ENCODE results near the gene LGMN.

Gene LGMN

DNA sequence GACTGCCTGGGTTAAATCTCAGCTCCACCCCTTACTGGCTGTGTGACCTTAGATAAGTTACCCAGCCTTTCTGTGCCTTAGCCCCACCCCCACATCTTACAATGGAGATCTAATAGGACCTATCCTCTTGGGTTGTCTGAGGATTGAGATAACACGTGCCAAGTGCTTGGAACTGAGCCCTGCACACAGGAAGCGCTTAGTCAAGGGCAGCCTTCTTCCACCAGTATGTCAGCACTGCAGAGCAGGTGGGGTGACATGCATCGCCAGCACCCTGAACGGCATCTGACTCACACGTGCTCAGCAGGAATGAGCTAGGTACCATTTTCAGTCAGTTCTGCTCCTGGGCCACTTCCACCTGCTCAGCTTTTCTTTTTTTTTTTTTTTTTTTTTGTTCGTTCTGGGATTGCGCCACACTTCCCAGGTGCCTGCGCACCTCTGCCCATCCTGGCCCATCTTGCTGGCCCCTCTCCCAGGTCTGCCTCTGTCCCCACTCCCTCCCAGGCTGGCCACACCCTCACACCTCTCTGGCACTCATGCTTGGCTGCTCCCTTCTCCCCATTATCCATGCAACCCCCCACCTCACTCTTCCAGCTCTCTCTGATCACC is 19.6 kb downstream of the LGMN start:
- no peak for DNase-seq (ENCODE audit: low read depth, low spot score)

DNA sequence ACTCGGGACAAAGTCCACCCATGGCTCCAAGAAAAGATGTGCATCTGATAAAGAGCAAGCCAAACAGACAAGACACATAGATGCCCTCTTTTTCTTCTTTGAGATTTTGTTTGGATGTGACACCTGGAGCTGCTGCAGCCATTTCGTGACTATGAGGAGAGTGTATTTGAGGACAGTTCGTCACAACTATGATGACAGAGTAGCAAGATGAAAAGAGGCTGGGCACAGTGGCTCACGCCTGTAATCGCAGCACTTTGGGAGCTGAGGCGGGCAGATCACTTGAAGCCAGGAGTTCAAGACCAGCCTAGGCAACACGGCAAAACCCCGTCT is 21.5 kb downstream of the LGMN start:
- DNase-seq (ENCODE audit: low read depth, low spot score), result no peak

DNA sequence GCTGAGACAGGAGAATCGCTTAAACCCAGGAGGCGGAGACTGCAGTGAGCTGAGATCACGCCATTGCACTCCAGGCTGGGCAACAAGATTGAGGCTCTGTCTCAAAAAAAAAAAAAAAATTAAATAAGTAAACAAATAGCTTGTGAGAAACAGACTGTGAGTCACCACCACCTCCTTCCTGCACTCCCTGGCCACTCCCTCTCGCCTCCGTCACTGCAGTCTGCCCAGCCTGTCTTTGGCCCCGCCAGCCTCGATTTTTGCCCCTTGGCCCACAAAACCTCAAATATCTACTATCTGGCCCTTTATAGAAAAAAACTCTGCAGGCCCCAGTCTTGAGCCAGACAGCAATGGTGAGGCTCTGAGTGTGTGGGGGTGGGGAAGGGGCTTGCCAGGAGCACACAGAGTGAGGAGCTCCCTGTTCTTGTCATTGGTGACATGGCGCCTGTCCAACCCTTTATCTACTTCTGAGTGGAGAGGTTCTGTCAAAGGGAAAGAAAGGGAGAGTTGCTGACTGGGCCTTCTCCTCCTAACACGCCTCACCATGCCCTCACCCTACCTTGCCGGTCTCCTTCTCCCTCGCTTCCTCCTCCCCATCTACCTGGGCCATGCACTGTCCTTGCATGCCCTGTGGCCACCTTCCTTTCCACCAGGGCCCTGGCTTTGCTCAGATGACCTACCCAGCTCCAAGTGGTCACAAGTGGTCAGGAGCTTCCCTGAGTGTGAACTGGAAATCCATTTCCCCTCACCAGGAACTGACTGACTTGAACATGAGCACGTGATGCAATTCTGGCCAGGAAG is 22.1 kb downstream of the LGMN start:
- DNase-seq (ENCODE audit: low read depth, low spot score), result no peak

DNA sequence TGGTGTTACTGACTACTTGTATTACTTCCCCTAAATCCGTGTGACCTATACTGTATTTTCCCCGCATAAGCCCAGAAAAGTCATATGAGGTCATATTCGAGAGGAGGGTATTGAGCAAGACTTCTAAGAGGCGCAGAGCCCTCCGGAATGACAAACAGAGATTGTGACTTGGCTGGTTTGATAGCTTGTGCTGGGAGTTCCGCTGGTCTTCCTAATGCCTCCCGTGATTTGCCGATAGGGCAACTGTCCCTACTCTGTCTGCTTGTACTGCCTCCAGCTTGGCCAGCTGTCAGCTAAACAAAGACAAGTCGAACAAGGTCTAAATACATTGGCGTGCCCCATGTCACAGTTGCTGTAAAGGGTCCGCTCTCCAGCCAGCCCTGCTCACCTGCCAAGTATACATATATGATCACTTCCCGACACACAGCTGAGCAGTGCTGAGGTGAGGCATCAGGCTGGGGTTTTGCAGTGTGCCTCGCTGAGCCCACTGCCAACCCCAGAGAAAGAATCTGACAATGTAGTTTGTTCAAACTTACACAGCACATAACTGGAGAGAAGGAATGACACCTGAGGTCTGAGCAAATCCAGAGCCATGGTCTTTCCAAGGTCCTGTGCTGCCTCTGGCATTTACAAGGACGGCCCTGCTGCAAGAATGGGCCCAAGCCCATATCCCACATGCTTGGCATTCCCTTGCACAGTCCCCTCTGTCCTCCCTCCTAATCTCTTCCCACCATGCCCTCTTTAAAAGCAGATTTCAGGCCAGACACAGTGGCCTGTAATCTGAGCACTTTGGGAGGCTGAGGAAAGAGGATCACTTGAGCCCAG is 23.7 kb downstream of the LGMN start:
- no peak for DNase-seq (ENCODE audit: low read depth, low spot score)

DNA sequence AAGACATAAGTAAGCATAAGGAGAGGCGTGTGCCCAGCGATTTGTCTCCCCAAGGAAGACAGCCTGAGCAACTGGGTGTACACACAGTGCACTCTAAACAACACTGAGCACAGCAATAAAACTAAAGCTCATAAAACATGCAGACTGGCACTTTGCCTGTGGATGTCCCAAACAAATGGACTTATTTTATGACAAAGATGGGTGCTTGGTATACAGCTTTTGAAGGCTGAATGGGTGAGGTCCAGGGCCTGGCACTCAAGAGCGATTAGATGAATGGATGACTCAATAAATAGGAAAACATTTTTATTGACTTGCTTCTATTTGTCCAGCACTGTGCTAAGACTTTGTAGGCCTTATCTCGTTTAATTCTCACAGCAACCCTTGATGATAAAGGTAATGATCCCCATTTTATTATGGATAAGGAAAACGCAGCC is 28.5 kb downstream of the LGMN start:
- no peak for DNase-seq (ENCODE audit: low read depth, low spot score)

DNA sequence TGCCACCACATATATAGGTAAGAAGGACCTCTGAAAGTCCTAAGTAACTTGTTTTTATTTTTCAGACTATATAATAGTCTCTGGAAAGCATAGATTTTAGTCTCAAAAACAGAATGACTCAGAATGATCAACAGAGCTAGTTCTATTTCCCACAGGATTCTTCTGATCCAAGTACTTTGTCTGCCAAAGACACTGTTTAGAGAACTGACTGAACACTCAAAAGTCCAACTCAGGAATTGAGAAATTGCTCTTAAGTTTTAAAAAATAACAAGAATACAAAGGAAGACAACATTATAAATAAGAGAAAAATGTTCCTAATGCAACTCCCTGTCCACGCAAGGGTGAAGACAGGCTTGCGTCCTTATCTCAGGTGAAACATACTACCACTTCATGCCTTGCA is 29.0 kb downstream of the LGMN start:
- no peak for DNase-seq (ENCODE audit: low read depth, low spot score)

DNA sequence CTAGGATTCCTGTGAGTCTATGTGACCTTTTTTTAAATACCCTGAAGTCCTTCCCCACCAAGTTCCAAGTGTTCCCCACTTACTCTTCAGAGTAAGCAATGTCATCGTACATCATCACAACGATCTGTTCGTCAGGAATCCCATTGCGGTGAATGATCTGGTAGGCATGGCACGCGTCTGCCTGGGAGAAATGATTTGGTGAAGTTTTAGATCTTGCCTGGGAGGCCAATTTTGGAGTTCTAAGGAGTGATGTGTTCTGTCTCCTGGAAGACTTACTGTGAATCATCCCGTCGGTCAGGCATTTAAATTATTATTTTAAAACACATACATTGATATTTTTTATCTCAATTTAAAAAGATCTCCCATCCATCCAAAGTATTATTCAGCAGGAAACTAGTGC is 29.8 kb downstream of the LGMN start:
- no peak for DNase-seq (ENCODE audit: low read depth, low spot score)

DNA sequence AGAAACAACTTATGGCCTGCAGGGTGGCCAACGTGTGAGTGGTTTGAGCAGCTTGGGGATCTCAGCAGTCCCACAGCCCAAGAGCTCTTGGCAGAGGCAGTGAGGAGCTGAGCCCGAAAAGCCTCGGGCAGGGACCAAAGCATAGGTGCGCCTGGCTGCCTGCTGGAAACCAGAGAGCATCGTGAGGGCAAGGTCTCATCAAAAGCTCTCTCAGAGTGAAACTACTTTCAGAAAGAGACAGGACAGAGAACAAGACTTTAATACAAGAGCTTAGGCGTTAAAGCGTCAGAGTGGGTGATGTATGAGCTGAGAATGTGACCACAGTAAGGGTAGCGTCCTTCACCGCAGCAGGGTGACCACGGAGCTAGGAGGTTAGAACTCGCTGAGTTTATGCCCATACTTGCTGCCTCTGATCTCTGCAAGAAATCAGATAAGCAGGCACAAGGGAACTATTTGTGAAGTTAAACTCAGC is 30.8 kb downstream of the LGMN start:
- DNase-seq (ENCODE audit: low read depth, low spot score), result no peak

DNA sequence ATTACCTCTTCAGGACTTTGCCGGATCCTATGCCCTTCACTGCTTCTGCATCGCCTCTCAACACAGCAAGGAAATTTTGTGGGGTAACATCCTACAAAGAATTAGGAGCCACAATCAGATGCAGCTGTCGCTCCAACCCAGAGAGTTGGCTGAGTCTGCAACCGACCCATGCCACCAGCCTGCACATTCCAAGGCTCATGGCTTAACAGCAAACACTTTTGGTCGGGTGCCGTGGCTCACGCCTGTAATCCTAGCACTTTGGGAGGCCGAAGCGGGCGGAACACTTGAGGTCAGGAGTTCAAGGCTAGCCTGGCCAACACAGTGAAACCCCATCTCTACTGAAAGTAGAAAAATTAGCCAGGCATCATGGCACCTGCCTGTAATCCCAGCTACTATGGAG is 32.3 kb downstream of the LGMN start:
- DNase-seq (ENCODE audit: low read depth, low spot score), result no peak

DNA sequence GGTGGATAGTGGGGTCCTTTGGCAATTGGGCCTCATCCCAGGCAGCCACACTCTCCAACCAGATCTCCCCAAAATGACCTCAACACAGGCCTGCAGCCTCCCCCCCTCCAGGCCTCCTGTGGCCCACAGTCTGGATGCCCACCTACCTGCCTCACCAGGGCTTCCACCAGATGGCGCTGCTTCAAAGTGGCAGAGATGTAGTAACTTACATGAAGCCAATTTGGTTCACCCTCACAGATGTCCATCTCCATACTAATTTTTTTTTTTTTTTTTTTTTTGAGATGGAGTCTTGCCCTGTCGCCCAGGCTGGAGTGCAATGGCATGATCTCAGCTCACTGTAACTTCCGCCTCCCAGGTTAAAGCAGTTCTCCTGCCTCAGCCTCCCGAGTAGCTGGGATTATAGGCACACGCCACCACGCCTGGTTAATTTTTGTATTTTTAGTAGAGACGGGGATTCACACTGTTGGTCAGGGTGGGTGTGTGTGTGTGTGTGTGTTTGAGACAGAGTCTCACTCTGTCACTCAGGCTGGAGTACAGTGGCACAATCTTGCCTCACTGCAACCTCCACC is 33.6 kb downstream of the LGMN start:
- peak; percentile 71 for DNase-seq (ENCODE audit: low read depth, low spot score)

DNA sequence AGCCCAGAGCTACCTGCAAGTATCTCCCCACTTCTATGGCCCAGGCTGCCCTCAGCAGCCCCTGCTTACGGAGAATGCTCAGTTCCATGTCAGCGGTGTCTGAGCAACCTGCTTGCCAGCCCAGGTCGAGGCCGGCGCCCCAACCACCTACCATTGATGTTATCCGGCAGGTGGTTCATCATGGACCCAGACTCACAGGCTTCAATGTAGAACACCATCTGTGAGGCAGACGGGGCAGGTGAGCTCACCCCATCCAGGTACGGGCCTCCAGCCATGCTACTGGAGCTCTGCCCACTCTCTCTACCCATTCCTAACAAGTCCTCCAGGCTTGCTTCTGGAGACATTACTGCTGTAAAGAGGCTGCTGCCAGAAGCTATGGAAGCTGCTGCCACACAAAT is 35.8 kb downstream of the LGMN start:
- no peak for DNase-seq (ENCODE audit: low read depth, low spot score)

DNA sequence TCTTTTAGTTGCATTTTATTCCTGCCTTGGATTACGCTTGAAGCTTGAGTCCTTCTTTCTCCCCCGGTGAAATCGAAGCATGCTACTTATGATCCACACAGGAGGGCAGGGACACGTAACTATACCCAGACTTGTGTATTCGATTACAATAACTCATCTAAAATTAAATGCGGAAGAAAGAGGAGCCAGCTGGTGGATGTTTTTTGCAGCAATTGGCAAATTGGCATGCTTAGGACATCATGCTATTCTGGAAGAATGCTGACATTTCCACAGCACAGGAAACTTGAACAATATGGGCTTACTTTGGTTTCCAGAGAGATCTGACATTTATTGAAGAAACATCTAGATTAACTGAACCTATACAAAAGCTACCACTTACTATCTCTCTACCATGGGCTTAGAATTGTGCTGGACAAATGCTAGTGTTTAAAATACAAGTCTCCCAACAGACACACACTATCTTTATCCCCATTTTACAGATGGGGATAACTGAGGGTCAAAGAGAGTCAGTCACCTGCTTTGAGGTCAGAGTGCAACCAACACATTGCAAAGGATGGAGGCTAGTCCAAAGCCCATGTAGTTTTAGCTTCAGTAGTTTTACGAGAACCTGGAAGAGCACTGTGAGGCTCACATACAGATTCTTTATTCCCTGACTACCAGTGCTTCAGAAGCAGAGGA is 36.3 kb downstream of the LGMN start:
- DNase-seq (ENCODE audit: low read depth, low spot score), result no peak

DNA sequence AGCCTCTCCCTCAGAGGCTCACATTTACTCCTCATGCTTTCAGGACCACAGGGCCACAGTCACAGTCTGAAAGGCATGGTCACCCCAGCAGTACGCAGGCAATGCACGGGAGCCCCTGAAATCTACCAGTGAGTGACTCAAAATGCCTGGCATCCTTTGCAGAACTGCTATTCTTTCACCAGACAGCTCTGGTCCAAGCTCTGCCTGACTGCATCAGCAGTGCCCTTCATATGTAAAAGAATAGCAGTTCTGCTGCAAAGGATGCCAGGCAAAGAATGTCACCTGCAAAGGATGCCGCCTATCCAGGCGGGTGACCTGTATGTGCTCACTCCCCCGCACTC is 38.5 kb downstream of the LGMN start:
- no peak for DNase-seq (ENCODE audit: low read depth, low spot score)

DNA sequence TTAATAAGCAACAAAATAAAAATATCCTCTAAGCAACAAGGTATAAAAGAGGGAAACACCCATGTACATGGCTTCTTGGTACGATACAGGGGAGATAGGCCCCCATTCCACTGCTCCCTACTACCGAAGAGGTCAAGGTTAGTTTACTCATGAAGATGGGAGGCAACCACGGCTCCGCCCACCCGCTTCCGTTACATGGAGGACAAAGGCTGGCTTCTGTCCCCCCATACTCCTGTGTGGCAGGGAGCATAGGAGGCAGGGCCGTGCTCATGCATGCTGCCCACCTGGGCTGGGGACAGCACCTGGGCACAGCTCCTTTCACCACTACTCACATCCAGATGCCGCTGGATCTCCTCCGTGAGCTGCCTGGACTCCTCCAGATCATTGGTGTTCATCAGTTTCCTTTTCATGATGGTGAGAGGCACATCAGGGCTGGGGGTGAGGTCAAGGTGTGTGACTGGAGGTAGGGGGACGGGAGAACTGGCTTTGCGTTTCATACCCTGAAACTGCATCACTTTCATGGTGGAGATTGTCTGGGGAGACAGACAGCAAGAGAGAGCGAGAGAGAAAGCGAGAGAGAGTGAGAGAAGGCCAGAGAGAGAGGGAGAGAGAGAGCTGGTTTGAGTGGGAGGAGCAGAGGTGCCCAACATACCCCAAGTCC is 39.0 kb downstream of the LGMN start:
- DNase-seq (ENCODE audit: low read depth, low spot score), result no peak

DNA sequence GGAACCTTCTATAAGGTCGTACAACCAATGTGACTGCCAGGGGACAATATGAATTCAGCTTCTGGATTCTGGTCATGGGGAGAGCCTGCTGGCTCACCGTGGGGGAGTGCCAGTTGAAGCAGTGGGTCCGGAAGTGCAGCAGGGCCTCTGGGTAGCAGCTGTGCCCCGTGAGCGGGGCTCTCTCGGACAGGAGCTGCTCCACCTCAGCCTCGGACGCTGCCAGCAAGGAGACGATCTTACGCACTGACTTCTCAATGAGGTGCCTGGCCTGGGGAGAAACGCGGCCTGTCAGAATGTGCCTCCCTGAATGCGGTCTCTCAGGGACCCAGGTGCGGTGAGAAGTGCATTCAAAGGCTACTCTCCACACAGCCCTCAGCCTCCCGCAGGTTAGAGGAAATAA is 42.0 kb downstream of the LGMN start:
- DNase-seq (ENCODE audit: low read depth, low spot score), result no peak

DNA sequence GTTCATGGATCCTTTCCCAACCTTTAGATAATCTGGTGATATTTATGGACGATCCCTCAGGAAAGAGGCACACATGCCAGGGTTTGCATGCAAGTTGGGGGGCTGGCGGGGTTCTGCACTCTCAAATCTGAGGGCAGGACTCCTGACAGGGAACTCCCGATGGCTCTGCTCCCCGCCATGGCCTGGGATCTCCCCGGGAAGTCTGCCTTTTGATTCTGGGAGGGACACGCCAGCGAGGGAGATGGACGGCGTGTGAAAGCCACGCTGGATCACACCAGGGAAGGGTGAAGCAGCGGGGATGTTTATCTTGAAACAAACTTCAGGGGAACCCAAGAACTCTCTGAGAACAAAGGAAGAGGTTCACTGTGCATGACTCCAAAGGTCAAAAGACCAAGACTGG is 43.6 kb downstream of the LGMN start:
- no peak for DNase-seq (ENCODE audit: low read depth, low spot score)

DNA sequence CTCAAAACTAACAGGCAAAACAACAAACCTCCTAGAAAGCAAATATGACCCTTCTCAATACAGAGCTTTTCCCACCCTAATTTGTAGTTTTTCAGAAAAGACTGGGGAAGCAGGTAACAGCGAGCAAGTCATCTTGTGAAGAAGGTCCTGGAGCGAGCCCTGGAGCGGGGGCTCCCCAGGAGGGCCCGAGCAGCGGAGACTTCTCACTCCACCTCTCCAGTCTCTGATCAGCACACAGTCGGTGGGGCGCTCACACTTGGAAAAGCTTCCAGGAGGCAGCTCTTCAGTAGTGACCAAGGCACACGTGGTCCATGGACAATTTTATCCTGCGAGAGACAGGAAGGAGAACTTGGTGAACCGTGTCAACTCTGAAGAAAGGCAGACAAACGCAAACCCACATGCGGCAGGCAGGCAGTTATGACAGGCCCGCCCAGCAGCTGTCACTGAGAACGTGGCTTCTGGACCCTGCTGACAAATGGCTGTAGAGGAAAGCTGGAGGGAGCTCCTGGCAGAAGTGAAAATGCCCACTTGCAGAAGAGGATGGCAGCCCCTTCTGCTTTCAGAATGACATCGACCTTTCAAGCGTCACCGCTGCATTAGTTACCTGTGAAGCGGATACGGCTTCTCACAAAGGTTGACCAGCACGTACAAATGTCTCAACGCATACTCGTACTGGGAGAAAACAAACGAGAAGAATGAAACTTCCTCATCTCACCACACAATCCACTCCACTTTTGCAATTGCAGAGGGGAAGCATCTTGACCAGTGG is 44.2 kb downstream of the LGMN start:
- DNase-seq (ENCODE audit: low read depth, low spot score), result no peak

DNA sequence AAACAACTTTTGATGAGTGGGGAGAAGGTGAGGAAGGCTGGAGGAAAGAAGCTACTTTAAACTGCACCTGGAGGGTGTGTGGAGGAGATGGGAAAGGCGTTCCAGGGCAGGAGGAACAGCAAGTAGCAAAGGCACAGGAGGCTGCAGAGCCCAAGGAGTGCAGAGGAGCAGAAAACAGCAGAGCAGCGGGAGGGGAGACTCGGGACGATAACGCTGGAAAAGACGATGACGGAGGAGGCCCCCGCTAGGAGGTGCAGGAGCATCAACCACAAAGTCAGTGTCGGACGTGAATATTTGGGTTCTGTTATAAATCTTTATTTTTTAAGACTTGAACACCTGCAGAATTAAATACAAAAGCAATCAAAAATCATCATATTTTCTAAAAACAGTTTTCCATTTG is 44.9 kb downstream of the LGMN start:
- DNase-seq (ENCODE audit: low read depth, low spot score), result no peak

DNA sequence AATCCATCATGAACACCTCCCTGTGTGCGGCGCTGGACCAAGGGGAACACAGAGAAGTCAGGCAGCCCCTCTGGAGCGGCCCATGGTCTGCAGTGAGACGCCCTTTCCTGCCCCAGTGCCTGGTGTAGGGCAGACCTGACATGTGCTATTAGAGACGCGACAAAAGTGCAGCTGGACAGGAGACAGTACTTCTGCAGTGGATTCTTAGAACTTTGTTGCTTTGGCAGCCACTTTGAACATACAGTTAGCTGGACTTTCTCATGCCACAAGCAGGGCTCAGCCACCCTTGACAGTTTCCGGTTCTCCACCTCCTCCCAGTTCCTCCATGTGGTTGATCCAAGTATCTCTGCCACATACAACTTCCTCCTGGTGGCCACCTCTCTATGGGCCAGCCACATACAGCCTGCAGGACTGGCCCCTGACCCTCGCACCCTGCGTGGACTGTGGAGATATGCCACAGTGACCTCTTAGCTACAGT is 45.9 kb downstream of the LGMN start:
- no peak for DNase-seq (ENCODE audit: low read depth, low spot score)

DNA sequence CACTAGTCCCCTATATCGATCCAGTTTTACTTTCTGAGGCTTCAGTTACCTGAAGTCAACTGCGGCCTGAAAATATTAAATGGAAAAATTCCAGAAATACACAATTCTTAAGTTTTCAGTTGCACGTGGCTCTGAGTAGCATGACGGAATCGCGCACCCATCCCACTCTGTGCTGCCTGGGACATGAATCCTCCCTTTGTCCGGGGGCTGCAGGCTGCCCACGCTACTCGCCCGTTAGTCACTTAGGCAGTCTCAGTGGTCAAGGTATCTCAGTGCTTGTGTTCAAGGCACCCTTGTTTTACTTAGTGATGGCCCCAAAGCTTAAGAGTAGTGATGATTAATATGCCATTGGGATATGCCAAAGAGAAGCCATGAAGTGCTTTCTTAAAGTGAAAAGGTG is 46.6 kb downstream of the LGMN start:
- no peak for DNase-seq (ENCODE audit: low read depth, low spot score)
